Measurements from ENCODE around the gene STAB2.

DNA sequence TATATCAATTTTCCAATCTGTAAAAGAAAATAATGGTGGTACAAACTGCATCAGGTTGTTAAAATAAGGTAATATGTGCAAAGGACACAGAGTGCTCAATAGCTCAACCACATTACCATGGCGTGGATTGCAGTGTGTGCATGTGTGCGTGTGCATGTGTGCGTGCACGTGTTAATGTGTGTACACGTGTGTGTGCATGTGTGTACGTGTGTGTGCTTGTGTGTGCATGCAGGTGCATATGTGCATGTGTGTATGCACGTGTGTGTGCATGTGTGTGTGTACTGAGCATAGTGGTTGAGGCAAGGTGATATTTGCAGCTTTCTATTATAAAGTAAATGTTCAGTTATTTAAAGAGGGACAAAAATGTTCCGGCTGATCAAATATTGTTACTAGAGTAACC lies 138.3 kb downstream of the STAB2 start:
- TF ChIP-seq GABPA (IDR thresholded peaks at IDR 0.05 in 1 of 2, conservative IDR thresholded peaks at IDR 0.05 in 1 of 2) (no peak), SP1 (IDR thresholded peaks at IDR 0.05) (no peak), TAF1 (conservative IDR thresholded peaks at IDR 0.05) (no peak), YY1 (IDR thresholded peaks at IDR 0.05) (no peak), FOXA1 (IDR thresholded peaks at IDR 0.05) (no peak), RAD21 (IDR thresholded peaks at IDR 0.05) (no peak), JUND (IDR thresholded peaks at IDR 0.05) (no peak)
- TF ChIP-seq, protein P1, sequence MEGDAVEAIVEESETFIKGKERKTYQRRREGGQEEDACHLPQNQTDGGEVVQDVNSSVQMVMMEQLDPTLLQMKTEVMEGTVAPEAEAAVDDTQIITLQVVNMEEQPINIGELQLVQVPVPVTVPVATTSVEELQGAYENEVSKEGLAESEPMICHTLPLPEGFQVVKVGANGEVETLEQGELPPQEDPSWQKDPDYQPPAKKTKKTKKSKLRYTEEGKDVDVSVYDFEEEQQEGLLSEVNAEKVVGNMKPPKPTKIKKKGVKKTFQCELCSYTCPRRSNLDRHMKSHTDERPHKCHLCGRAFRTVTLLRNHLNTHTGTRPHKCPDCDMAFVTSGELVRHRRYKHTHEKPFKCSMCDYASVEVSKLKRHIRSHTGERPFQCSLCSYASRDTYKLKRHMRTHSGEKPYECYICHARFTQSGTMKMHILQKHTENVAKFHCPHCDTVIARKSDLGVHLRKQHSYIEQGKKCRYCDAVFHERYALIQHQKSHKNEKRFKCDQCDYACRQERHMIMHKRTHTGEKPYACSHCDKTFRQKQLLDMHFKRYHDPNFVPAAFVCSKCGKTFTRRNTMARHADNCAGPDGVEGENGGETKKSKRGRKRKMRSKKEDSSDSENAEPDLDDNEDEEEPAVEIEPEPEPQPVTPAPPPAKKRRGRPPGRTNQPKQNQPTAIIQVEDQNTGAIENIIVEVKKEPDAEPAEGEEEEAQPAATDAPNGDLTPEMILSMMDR (IDR thresholded peaks at IDR 0.05; ENCODE audit: low read depth, low read length, missing input control): no peak
- TF ChIP-seq, protein P2, sequence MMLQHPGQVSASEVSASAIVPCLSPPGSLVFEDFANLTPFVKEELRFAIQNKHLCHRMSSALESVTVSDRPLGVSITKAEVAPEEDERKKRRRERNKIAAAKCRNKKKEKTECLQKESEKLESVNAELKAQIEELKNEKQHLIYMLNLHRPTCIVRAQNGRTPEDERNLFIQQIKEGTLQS (IDR thresholded peaks at IDR 0.05): no peak
- TF ChIP-seq, protein P3, sequence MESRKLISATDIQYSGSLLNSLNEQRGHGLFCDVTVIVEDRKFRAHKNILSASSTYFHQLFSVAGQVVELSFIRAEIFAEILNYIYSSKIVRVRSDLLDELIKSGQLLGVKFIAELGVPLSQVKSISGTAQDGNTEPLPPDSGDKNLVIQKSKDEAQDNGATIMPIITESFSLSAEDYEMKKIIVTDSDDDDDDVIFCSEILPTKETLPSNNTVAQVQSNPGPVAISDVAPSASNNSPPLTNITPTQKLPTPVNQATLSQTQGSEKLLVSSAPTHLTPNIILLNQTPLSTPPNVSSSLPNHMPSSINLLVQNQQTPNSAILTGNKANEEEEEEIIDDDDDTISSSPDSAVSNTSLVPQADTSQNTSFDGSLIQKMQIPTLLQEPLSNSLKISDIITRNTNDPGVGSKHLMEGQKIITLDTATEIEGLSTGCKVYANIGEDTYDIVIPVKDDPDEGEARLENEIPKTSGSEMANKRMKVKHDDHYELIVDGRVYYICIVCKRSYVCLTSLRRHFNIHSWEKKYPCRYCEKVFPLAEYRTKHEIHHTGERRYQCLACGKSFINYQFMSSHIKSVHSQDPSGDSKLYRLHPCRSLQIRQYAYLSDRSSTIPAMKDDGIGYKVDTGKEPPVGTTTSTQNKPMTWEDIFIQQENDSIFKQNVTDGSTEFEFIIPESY (IDR thresholded peaks at IDR 0.05): no peak
- TF ChIP-seq, protein P4, sequence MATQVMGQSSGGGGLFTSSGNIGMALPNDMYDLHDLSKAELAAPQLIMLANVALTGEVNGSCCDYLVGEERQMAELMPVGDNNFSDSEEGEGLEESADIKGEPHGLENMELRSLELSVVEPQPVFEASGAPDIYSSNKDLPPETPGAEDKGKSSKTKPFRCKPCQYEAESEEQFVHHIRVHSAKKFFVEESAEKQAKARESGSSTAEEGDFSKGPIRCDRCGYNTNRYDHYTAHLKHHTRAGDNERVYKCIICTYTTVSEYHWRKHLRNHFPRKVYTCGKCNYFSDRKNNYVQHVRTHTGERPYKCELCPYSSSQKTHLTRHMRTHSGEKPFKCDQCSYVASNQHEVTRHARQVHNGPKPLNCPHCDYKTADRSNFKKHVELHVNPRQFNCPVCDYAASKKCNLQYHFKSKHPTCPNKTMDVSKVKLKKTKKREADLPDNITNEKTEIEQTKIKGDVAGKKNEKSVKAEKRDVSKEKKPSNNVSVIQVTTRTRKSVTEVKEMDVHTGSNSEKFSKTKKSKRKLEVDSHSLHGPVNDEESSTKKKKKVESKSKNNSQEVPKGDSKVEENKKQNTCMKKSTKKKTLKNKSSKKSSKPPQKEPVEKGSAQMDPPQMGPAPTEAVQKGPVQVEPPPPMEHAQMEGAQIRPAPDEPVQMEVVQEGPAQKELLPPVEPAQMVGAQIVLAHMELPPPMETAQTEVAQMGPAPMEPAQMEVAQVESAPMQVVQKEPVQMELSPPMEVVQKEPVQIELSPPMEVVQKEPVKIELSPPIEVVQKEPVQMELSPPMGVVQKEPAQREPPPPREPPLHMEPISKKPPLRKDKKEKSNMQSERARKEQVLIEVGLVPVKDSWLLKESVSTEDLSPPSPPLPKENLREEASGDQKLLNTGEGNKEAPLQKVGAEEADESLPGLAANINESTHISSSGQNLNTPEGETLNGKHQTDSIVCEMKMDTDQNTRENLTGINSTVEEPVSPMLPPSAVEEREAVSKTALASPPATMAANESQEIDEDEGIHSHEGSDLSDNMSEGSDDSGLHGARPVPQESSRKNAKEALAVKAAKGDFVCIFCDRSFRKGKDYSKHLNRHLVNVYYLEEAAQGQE (IDR thresholded peaks at IDR 0.05): no peak
- TF ChIP-seq, protein P5, sequence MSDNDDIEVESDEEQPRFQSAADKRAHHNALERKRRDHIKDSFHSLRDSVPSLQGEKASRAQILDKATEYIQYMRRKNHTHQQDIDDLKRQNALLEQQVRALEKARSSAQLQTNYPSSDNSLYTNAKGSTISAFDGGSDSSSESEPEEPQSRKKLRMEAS (IDR thresholded peaks at IDR 0.05): no peak

Measured in liver (tissue), 3 donors.